ENCODE data around the gene SHROOM4. TPM values are rescaled to one million over a fixed set of nuclear protein-coding genes. Genes with fewer than 3 reads are reported as not detected.

The SHROOM4 gene
- total RNA-seq, 4 donors from 2014 or later, result 3.3 to 10.0 (median 8.9) TPM

DNA sequence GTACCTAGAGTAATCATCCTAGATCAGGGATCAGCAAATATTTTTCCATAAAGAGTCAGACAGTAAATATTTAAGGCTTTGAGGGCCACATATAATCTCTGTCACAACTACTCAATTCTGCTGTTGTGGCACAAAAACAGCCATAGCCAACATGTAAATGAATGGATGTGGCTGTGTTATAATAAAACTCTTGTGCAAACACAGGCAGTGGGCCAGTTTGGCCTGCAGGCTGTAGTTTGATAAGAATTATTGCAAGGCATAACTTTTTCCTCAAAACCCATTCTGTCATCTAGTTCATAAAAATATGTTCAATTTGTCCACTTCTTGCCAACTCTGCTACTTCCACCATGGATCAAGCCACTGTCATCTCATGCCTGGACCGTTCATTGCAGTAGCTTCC is 39.4 kb upstream of the SHROOM4 start:
- Histone ChIP-seq H3K9me3 (no peaks in the 10 kb centered on the region), H3K27ac (no peak overlapping the region), H3K4me3 (no peak overlapping the region), H3K27me3 (no peaks in the 10 kb centered on the region), H3K4me1 (no peaks in the 10 kb centered on the region), H3K36me3 (no peaks in the 10 kb centered on the region)
- no peak for DNase-seq
- TF ChIP-seq POLR2A (IDR thresholded peaks at IDR 0.05), result no peak
- no peak for TF ChIP-seq CTCF (IDR thresholded peaks at IDR 0.05)

DNA sequence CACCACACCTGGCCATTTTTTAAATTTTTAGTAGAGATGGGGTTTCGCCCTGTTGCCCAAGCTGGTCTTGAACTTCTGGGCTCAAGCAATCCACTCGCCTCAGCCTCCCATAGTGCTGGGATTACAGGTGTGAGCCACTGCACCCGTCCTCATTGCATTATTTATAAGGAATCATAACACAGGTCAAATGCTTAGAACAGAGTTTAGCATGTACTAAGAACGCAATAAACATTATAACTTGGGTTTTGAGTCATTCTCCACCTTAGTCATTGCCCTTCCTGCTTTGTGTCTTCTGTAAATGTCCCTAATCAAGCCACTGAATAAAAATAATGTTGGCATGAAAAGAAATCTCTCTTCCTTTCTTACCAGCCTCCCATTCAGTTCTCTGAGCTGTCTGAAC is 38.5 kb upstream of the SHROOM4 start:
- no peak for DNase-seq
- no peaks in the 10 kb centered on the region for H3K9me3 ChIP-seq
- no peak overlapping the region for H3K4me3 ChIP-seq
- no peaks in the 10 kb centered on the region for H3K27me3 ChIP-seq
- H3K36me3 ChIP-seq, result no peaks in the 10 kb centered on the region
- no peaks in the 10 kb centered on the region for H3K4me1 ChIP-seq
- TF ChIP-seq POLR2A (IDR thresholded peaks at IDR 0.05), result no peak
- no peak for TF ChIP-seq CTCF (IDR thresholded peaks at IDR 0.05)
- H3K27ac ChIP-seq, result no peak overlapping the region

DNA sequence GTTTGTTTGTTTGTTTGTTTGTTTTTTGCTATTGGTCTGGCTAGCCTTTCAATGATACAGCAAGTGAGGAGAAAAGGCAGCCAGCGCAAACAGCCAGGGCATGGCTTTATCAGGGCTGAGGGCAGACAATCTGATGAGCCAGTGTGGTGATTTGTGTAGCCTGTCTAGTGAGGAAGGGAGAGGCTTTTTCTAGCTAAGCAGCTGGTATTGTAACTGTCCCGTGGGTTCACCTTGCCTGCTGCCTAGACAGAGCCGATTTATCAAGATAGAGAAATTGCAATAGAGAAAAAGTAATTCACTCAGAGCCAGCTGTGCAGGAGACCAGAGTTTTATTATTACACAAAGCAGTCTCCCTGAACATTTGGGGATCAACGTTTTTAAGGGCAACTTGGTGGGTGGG is 28.2 kb upstream of the SHROOM4 start:
- Histone ChIP-seq H3K27ac (no peak overlapping the region), H3K27me3 (no peaks in the 10 kb centered on the region), H3K4me3 (no peak overlapping the region), H3K36me3 (no peaks in the 10 kb centered on the region), H3K9me3 (no peaks in the 10 kb centered on the region), H3K4me1 (no peaks in the 10 kb centered on the region)
- TF ChIP-seq POLR2A (IDR thresholded peaks at IDR 0.05), result no peak
- no peak for TF ChIP-seq CTCF (IDR thresholded peaks at IDR 0.05)
- DNase-seq, result no peak

DNA sequence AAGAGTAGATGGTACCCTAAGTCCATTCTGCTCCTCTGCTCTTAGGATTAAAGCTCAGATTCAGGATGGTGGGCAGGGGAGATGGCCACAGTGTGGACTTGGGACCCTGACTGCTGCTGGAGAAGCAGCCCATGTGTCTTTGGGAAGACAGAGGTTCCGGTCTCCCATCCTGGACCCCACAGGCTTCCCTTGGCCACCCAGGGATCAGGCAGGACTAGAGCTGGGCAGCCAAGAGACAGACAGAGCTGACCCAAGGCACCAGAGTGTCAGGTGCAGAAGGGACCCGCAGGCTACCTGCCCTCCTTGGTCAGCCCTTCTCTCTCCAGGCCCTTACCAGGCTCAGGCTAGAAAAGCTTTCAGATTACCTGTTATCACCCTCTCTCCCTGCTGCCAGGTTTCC is 25.7 kb upstream of the SHROOM4 start:
- H3K9me3 ChIP-seq, result no peaks in the 10 kb centered on the region
- TF ChIP-seq CTCF (IDR thresholded peaks at IDR 0.05), result no peak
- no peak for TF ChIP-seq POLR2A (IDR thresholded peaks at IDR 0.05)
- no peak for DNase-seq

GRCh38 chrX:50838820-50839600 is 25.0 kb upstream of the SHROOM4 start:
- Histone ChIP-seq H3K4me3 (no peak overlapping the region), H3K4me1 (no peaks in the 10 kb centered on the region), H3K36me3 (no peaks in the 10 kb centered on the region), H3K9me3 (no peaks in the 10 kb centered on the region), H3K27me3 (no peaks in the 10 kb centered on the region), H3K27ac (no peak overlapping the region)
- TF ChIP-seq CTCF (IDR thresholded peaks at IDR 0.05) (no peak), POLR2A (IDR thresholded peaks at IDR 0.05) (no peak)
- no peak for DNase-seq

More for the DNA sequence above, 25.7 kb upstream of the SHROOM4 start:
- no peaks in the 10 kb centered on the region for H3K36me3 ChIP-seq
- H3K27me3 ChIP-seq, result no peaks in the 10 kb centered on the region
- no peaks in the 10 kb centered on the region for H3K4me1 ChIP-seq
- H3K27ac ChIP-seq, result no peak overlapping the region
- H3K4me3 ChIP-seq, result no peak overlapping the region

Measured in Peyer's patch (tissue), 4 donors.